IPS-NIHi11 (cell line): Measurements from ENCODE around the gene RIMKLB.
"Not testable (repeated sequence)": the region's sequence is repeated elsewhere in the genome, so short reads cannot be mapped to it uniquely, and the experiment has no call there.

Experiments
- DNase-seq: peaks from one replicate; pipeline ENCODE4 v3.0.0; 2012; ENCODE audit warnings: mixed read lengths, low spot score

RIMKLB gene

GRCh38 chr12:8779281-8779680 is 81.5 kb downstream of the RIMKLB start:
- DNase-seq: no peak

GRCh38 chr12:8779862-8780261 is 82.1 kb downstream of the RIMKLB start:
- DNase-seq: no peak

- DNase-seq: peak; percentile 36
Observed at GRCh38 chr12:8780389-8780788, 82.6 kb downstream of the RIMKLB start.

- no peak for DNase-seq
Observed at GRCh38 chr12:8781381-8782127, 83.8 kb downstream of the RIMKLB start.

GRCh38 chr12:8784290-8784888 is 86.6 kb downstream of the RIMKLB start:
- no peak for DNase-seq

GRCh38 chr12:8785499-8785898 is 87.7 kb downstream of the RIMKLB start:
- DNase-seq: no peak

- DNase-seq: not testable (repeated sequence)
Observed at GRCh38 chr12:8787206-8787605, 89.4 kb downstream of the RIMKLB start.

GRCh38 chr12:8788706-8789105 is 90.9 kb downstream of the RIMKLB start:
- not testable (repeated sequence) for DNase-seq

- not testable (repeated sequence) for DNase-seq
Observed at GRCh38 chr12:8789341-8790013, 91.7 kb downstream of the RIMKLB start.

- DNase-seq: not testable (repeated sequence)
Observed at GRCh38 chr12:8793226-8793625, 95.4 kb downstream of the RIMKLB start.

GRCh38 chr12:8794611-8795010 is 96.8 kb downstream of the RIMKLB start:
- DNase-seq: not testable (repeated sequence)

- DNase-seq: no peak
Observed at GRCh38 chr12:8796831-8797626, 99.2 kb downstream of the RIMKLB start.

- DNase-seq: not testable (repeated sequence)
Observed at GRCh38 chr12:8801213-8801612, 103.4 kb downstream of the RIMKLB start.

GRCh38 chr12:8804833-8805232 is 107.0 kb downstream of the RIMKLB start:
- not testable (repeated sequence) for DNase-seq

GRCh38 chr12:8805487-8805886 is 107.7 kb downstream of the RIMKLB start:
- DNase-seq: not testable (repeated sequence)

GRCh38 chr12:8807084-8807483 is 109.3 kb downstream of the RIMKLB start:
- DNase-seq: not testable (repeated sequence)

- DNase-seq: not testable (repeated sequence)
Observed at GRCh38 chr12:8810112-8810511, 112.3 kb downstream of the RIMKLB start.

- DNase-seq: no peak
Observed at GRCh38 chr12:8813572-8814357, 116.0 kb downstream of the RIMKLB start.

- no peak for DNase-seq
Observed at GRCh38 chr12:8816448-8817050, 118.8 kb downstream of the RIMKLB start.

GRCh38 chr12:8817856-8818255 is 120.1 kb downstream of the RIMKLB start:
- DNase-seq: no peak

- DNase-seq: no peak
Observed at GRCh38 chr12:8818526-8818925, 120.7 kb downstream of the RIMKLB start.
